ENCODE results near the gene ADAR.

GRCh38 chr1:154584267-154584994, 23.6 kb downstream of the ADAR start:
- TF ChIP-seq RARB (CRISPR knock-in tag; IDR thresholded peaks at IDR 0.05) (no peak), PATZ1 (CRISPR knock-in tag; IDR thresholded peaks at IDR 0.05; ENCODE audit: borderline replicate concordance) (no peak), ISL1 (CRISPR knock-in tag; IDR thresholded peaks at IDR 0.05) (no peak), ZFP30 (CRISPR knock-in tag; IDR thresholded peaks at IDR 0.05) (no peak), POU6F1 (CRISPR knock-in tag; IDR thresholded peaks at IDR 0.05; ENCODE audit: borderline replicate concordance, low read depth) (no peak), CREB5 (CRISPR knock-in tag; IDR thresholded peaks at IDR 0.05; ENCODE audit: low read depth) (no peak), ZFP3 (CRISPR knock-in tag; IDR thresholded peaks at IDR 0.05) (no peak), ARNTL (CRISPR knock-in tag; IDR thresholded peaks at IDR 0.05; ENCODE audit: borderline replicate concordance, low read depth) (no peak), ZC3H10 (CRISPR knock-in tag; IDR thresholded peaks at IDR 0.05) (no peak)
